22Rv1 (cell line): ENCODE data around the gene GSG1L.

Source experiments
- ZFX ChIP-seq: fragments of 450-650 bp; IDR thresholded peaks from 2 replicates; pipeline ENCODE4 v1.6.1; 2017; ENCODE audit warnings: antibody characterized with exemption, borderline replicate concordance
- TF ChIP-seq, protein P1 (sequence below): fragments of 450-650 bp; IDR thresholded peaks from 2 replicates; pipeline ENCODE4 v1.5.1; 2017; ENCODE audit warnings: mild to moderate bottlenecking

DNA sequence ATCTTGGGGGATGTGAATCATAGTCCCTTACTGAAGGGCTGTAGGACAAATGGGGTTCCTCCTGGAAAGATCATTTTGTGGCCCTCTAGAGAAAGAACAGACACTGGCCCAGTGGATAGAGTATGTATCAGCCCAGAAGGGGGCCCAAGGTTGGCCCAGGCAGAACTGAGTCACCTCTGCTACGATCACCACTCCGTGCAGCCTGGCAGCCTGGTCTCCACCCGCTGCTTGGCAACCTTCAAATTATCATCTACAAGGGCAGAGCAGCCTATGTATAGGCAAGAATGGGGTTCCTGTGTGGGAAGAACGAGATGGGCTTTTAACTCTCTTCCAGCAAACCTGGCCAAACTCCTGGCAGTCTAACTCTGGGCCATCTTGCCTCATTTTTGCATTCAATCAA, 61.9 kb downstream of the GSG1L start:
- TF ChIP-seq, protein P1, sequence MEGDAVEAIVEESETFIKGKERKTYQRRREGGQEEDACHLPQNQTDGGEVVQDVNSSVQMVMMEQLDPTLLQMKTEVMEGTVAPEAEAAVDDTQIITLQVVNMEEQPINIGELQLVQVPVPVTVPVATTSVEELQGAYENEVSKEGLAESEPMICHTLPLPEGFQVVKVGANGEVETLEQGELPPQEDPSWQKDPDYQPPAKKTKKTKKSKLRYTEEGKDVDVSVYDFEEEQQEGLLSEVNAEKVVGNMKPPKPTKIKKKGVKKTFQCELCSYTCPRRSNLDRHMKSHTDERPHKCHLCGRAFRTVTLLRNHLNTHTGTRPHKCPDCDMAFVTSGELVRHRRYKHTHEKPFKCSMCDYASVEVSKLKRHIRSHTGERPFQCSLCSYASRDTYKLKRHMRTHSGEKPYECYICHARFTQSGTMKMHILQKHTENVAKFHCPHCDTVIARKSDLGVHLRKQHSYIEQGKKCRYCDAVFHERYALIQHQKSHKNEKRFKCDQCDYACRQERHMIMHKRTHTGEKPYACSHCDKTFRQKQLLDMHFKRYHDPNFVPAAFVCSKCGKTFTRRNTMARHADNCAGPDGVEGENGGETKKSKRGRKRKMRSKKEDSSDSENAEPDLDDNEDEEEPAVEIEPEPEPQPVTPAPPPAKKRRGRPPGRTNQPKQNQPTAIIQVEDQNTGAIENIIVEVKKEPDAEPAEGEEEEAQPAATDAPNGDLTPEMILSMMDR: no peak
- TF ChIP-seq ZFX: no peak
